ENCODE measurements around the gene RPRD1A.
"Not testable (repeated sequence)": the region's sequence is repeated elsewhere in the genome, so short reads cannot be mapped to it uniquely, and the experiment has no call there.

Gene RPRD1A
- 15.4 to 27.1 (median 20.5) reads per million in 3 donors for total RNA-seq

GRCh38 chr18:36067055-36067957 is at the start of gene RPRD1A:
TSS of gene RPRD1A (minus strand) at chr18:36067559. CDS start at chr18:36067404, 155 bp downstream.
- Histone ChIP-seq H3K27ac (ENCODE audit: insufficient read depth, low read length, poor library complexity, severe bottlenecking) (peak within 1 kb of the TSS; percentile 87), H3K4me1 (ENCODE audit: control insufficient read depth, insufficient read depth, low read length, poor library complexity, severe bottlenecking) (peaks cover 17% of the 10 kb centered on the region), H3K36me3 (ENCODE audit: control insufficient read depth, insufficient read depth, low read length) (no peaks in the 10 kb centered on the region), H3K27me3 (replicated peaks; ENCODE audit: control insufficient read depth, insufficient read depth, low read length, poor library complexity, severe bottlenecking) (no peaks in the 10 kb centered on the region), H3K9me3 (ENCODE audit: control insufficient read depth, low read length) (no peaks in the 10 kb centered on the region), H3K4me3 (ENCODE audit: insufficient read depth, low read depth, low read length, poor library complexity, severe bottlenecking) (peak within 1 kb of the TSS; percentile 95)
- DNase-seq, result peak; percentile 92 to 94 (median 92)

- not testable (repeated sequence) for H3K27ac ChIP-seq (ENCODE audit: insufficient read depth, low read length, poor library complexity, severe bottlenecking); H3K9me3 ChIP-seq (ENCODE audit: control insufficient read depth, low read length); H3K4me3 ChIP-seq (ENCODE audit: insufficient read depth, low read depth, low read length, poor library complexity, severe bottlenecking); H3K27me3 ChIP-seq (replicated peaks; ENCODE audit: control insufficient read depth, insufficient read depth, low read length, poor library complexity, severe bottlenecking); H3K4me1 ChIP-seq (ENCODE audit: control insufficient read depth, insufficient read depth, low read length, poor library complexity, severe bottlenecking); DNase-seq
- peaks cover 34% of the 10 kb centered on the region for H3K36me3 ChIP-seq (ENCODE audit: control insufficient read depth, insufficient read depth, low read length)
Measured at GRCh38 chr18:36116771-36117170, 49.4 kb upstream of the RPRD1A start.

GRCh38 chr18:36114738-36115137 is 47.4 kb upstream of the RPRD1A start:
- Histone ChIP-seq H3K27me3 (replicated peaks; ENCODE audit: control insufficient read depth, insufficient read depth, low read length, poor library complexity, severe bottlenecking) (no peaks in the 10 kb centered on the region), H3K4me3 (ENCODE audit: insufficient read depth, low read depth, low read length, poor library complexity, severe bottlenecking) (no peak overlapping the region), H3K4me1 (ENCODE audit: control insufficient read depth, insufficient read depth, low read length, poor library complexity, severe bottlenecking) (no peaks in the 10 kb centered on the region), H3K27ac (ENCODE audit: insufficient read depth, low read length, poor library complexity, severe bottlenecking) (no peak overlapping the region), H3K9me3 (ENCODE audit: control insufficient read depth, low read length) (no peaks in the 10 kb centered on the region), H3K36me3 (ENCODE audit: control insufficient read depth, insufficient read depth, low read length) (peaks cover 37% of the 10 kb centered on the region)
- DNase-seq, result no peak

- DNase-seq, result no peak
- Histone ChIP-seq H3K27ac (ENCODE audit: insufficient read depth, low read length, poor library complexity, severe bottlenecking) (no peak overlapping the region), H3K27me3 (replicated peaks; ENCODE audit: control insufficient read depth, insufficient read depth, low read length, poor library complexity, severe bottlenecking) (no peaks in the 10 kb centered on the region), H3K9me3 (ENCODE audit: control insufficient read depth, low read length) (no peaks in the 10 kb centered on the region), H3K36me3 (ENCODE audit: control insufficient read depth, insufficient read depth, low read length) (peaks cover 37% of the 10 kb centered on the region), H3K4me1 (ENCODE audit: control insufficient read depth, insufficient read depth, low read length, poor library complexity, severe bottlenecking) (no peaks in the 10 kb centered on the region), H3K4me3 (ENCODE audit: insufficient read depth, low read depth, low read length, poor library complexity, severe bottlenecking) (no peak overlapping the region)
Measured at GRCh38 chr18:36114251-36114650, 46.9 kb upstream of the RPRD1A start.

- Histone ChIP-seq H3K27ac (ENCODE audit: insufficient read depth, low read length, poor library complexity, severe bottlenecking) (no peak overlapping the region), H3K27me3 (replicated peaks; ENCODE audit: control insufficient read depth, insufficient read depth, low read length, poor library complexity, severe bottlenecking) (no peaks in the 10 kb centered on the region), H3K36me3 (ENCODE audit: control insufficient read depth, insufficient read depth, low read length) (peaks cover 37% of the 10 kb centered on the region), H3K4me3 (ENCODE audit: insufficient read depth, low read depth, low read length, poor library complexity, severe bottlenecking) (no peak overlapping the region), H3K9me3 (ENCODE audit: control insufficient read depth, low read length) (no peaks in the 10 kb centered on the region), H3K4me1 (ENCODE audit: control insufficient read depth, insufficient read depth, low read length, poor library complexity, severe bottlenecking) (no peaks in the 10 kb centered on the region)
- DNase-seq, result no peak
Measured at GRCh38 chr18:36112302-36112701, 44.9 kb upstream of the RPRD1A start.

- Histone ChIP-seq H3K27ac (ENCODE audit: insufficient read depth, low read length, poor library complexity, severe bottlenecking) (no peak overlapping the region), H3K4me3 (ENCODE audit: insufficient read depth, low read depth, low read length, poor library complexity, severe bottlenecking) (no peak overlapping the region), H3K9me3 (ENCODE audit: control insufficient read depth, low read length) (no peaks in the 10 kb centered on the region), H3K4me1 (ENCODE audit: control insufficient read depth, insufficient read depth, low read length, poor library complexity, severe bottlenecking) (no peaks in the 10 kb centered on the region), H3K36me3 (ENCODE audit: control insufficient read depth, insufficient read depth, low read length) (peaks cover 31% of the 10 kb centered on the region), H3K27me3 (replicated peaks; ENCODE audit: control insufficient read depth, insufficient read depth, low read length, poor library complexity, severe bottlenecking) (no peaks in the 10 kb centered on the region)
- no peak for DNase-seq
Measured at GRCh38 chr18:36109737-36110136, 42.4 kb upstream of the RPRD1A start.

GRCh38 chr18:36108601-36109000 is 41.2 kb upstream of the RPRD1A start:
- DNase-seq, result no peak
- Histone ChIP-seq H3K4me3 (ENCODE audit: insufficient read depth, low read depth, low read length, poor library complexity, severe bottlenecking) (no peak overlapping the region), H3K4me1 (ENCODE audit: control insufficient read depth, insufficient read depth, low read length, poor library complexity, severe bottlenecking) (no peaks in the 10 kb centered on the region), H3K27me3 (replicated peaks; ENCODE audit: control insufficient read depth, insufficient read depth, low read length, poor library complexity, severe bottlenecking) (no peaks in the 10 kb centered on the region), H3K36me3 (ENCODE audit: control insufficient read depth, insufficient read depth, low read length) (peaks cover 24% of the 10 kb centered on the region), H3K9me3 (ENCODE audit: control insufficient read depth, low read length) (no peaks in the 10 kb centered on the region), H3K27ac (ENCODE audit: insufficient read depth, low read length, poor library complexity, severe bottlenecking) (no peak overlapping the region)

GRCh38 chr18:36108196-36108595 is 40.8 kb upstream of the RPRD1A start:
- peaks cover 20% of the 10 kb centered on the region for H3K36me3 ChIP-seq (ENCODE audit: control insufficient read depth, insufficient read depth, low read length)
- H3K27ac ChIP-seq (ENCODE audit: insufficient read depth, low read length, poor library complexity, severe bottlenecking), result no peak overlapping the region
- no peak for DNase-seq
- H3K9me3 ChIP-seq (ENCODE audit: control insufficient read depth, low read length), result no peaks in the 10 kb centered on the region
- H3K4me1 ChIP-seq (ENCODE audit: control insufficient read depth, insufficient read depth, low read length, poor library complexity, severe bottlenecking), result no peaks in the 10 kb centered on the region
- no peak overlapping the region for H3K4me3 ChIP-seq (ENCODE audit: insufficient read depth, low read depth, low read length, poor library complexity, severe bottlenecking)
- H3K27me3 ChIP-seq (replicated peaks; ENCODE audit: control insufficient read depth, insufficient read depth, low read length, poor library complexity, severe bottlenecking), result no peaks in the 10 kb centered on the region

- Histone ChIP-seq H3K4me1 (ENCODE audit: control insufficient read depth, insufficient read depth, low read length, poor library complexity, severe bottlenecking) (no peaks in the 10 kb centered on the region), H3K4me3 (ENCODE audit: insufficient read depth, low read depth, low read length, poor library complexity, severe bottlenecking) (no peak overlapping the region), H3K9me3 (ENCODE audit: control insufficient read depth, low read length) (no peaks in the 10 kb centered on the region), H3K27ac (ENCODE audit: insufficient read depth, low read length, poor library complexity, severe bottlenecking) (no peak overlapping the region), H3K27me3 (replicated peaks; ENCODE audit: control insufficient read depth, insufficient read depth, low read length, poor library complexity, severe bottlenecking) (no peaks in the 10 kb centered on the region), H3K36me3 (ENCODE audit: control insufficient read depth, insufficient read depth, low read length) (peaks cover 14% of the 10 kb centered on the region)
- no peak for DNase-seq
Measured at GRCh38 chr18:36107477-36107876, 40.1 kb upstream of the RPRD1A start.

GRCh38 chr18:36104749-36105148 is 37.4 kb upstream of the RPRD1A start:
- Histone ChIP-seq H3K9me3 (ENCODE audit: control insufficient read depth, low read length) (no peaks in the 10 kb centered on the region), H3K36me3 (ENCODE audit: control insufficient read depth, insufficient read depth, low read length) (no peaks in the 10 kb centered on the region), H3K4me3 (ENCODE audit: insufficient read depth, low read depth, low read length, poor library complexity, severe bottlenecking) (no peak overlapping the region), H3K27ac (ENCODE audit: insufficient read depth, low read length, poor library complexity, severe bottlenecking) (no peak overlapping the region), H3K27me3 (replicated peaks; ENCODE audit: control insufficient read depth, insufficient read depth, low read length, poor library complexity, severe bottlenecking) (no peaks in the 10 kb centered on the region), H3K4me1 (ENCODE audit: control insufficient read depth, insufficient read depth, low read length, poor library complexity, severe bottlenecking) (no peaks in the 10 kb centered on the region)
- DNase-seq, result no peak
